Transverse colon (tissue), 3 donors: Measurements from ENCODE around the gene PHF10.

Source experiments
- CTCF ChIP-seq, 5 experiments: fragments of 200-600 bp in 3 of 5; fragments of 450-650 bp in 2 of 5; sonication (generic) in 3 of 5; IDR thresholded peaks; 1 replicate in 2 of 5; 2 replicates in 3 of 5; pipeline ENCODE4 v1.5.1; 2016 to 2017; ENCODE audit warnings: antibody characterized with exemption in 5 of 5, inconsistent platforms in 3 of 5, mild to moderate bottlenecking in 2 of 5, moderate library complexity in 1 of 5
- EP300 ChIP-seq: sonication (generic); formaldehyde crosslinking; IDR thresholded peaks from one replicate; pipeline ENCODE4 v1.6.1; 2017; ENCODE audit warnings: antibody characterized with exemption, low read depth
- POLR2A ChIP-seq: fragments of 450-650 bp; IDR thresholded peaks from one replicate; pipeline ENCODE4 v1.6.1; 2016; ENCODE audit warnings: antibody characterized with exemption, mild to moderate bottlenecking, moderate library complexity

- TF ChIP-seq POLR2A (no peak), CTCF (IDR thresholded peaks at IDR 0.05) (no peak), EP300 (no peak)
Measured at GRCh38 chr6:169700296-169700695, 24.0 kb downstream of the PHF10 start.
